ENCODE data around the gene KLF6. TPM values are rescaled to one million over a fixed set of nuclear protein-coding genes. Genes with fewer than 3 reads are reported as not detected.
A peak's percentile ranks its signal among the peaks of the same experiment; 100 is the strongest.

The KLF6 gene
- total and polyA plus RNA-seq, 9 of the 15 experiments (the other 6 are each of a cell fraction or from before 2014, with no cell fraction given) = 3.2 to 23.9 (median 8.0) TPM

DNA sequence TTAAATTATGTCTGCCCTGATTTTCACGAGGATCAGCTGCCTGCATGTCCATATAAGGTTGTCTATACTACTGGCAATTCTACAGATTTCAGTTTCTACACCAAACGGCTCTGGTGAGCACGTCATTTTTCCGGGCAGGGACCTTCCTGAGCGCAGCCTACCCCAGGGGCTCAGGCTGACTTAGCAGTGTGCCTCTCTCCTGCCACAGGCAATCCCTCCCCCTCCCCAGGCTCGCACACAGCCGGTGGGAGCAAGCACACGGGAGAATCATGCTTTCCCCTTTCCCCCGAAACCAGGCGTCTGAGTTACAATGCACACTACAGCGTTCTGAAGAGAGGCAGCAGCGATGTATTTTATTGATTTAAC lies 1.7 kb downstream of the KLF6 start:
- Histone ChIP-seq H3K4me2 (ENCODE audit: insufficient read depth, low read length) (peak overlapping the region; percentile 82), H3K9me3 (replicated peaks; ENCODE audit: control insufficient read depth, insufficient read depth, low read depth, low read length) (no peaks in the 10 kb centered on the region), H3K9ac (ENCODE audit: insufficient read depth in 1 of 2, low read depth in 2 of 2, low read length in 2 of 2) (peak overlapping the region; percentile 79 to 94), H3K36me3 (ENCODE audit: control insufficient read depth, insufficient read depth, low read length) (peaks cover 45% of the 10 kb centered on the region), H3K4me3 (peak overlapping the region; percentile 92), H4K20me1 (replicated peaks; ENCODE audit: control insufficient read depth, insufficient read depth, low read length) (peaks cover 46% of the 10 kb centered on the region), H3K9me1 (ENCODE audit: control insufficient read depth, insufficient read depth, low read length) (peaks cover 20% of the 10 kb centered on the region), H3K27ac (ENCODE audit: extremely low read depth, low read depth, low read length) (peak overlapping the region; percentile 89), H3K79me2 (ENCODE audit: control insufficient read depth, insufficient read depth, low read length) (peaks cover 53% of the 10 kb centered on the region), H3K4me1 (replicated peaks in 1 of 2; ENCODE audit: control insufficient read depth in 2 of 2, insufficient read depth in 2 of 2, low read length in 2 of 2) (peaks cover 20 to 34% of the 10 kb centered on the region in 2 experiments; a peak in 4 of 5 replicates), H2AFZ (ENCODE audit: low read depth, low read length) (no peak overlapping the region), H3K27me3 (ENCODE audit: control insufficient read depth in 2 of 2, insufficient read depth in 2 of 2, low read length in 2 of 2) (no peaks in the 10 kb centered on the region)
- CTCF ChIA-PET (ENCODE audit: low intra/inter-chr PET ratio) = no interaction called here
- no peak for FAIRE-seq
- in situ Hi-C loops (cut with MboI) (no loop called here), intact Hi-C loops (cut with micrococcal nuclease) (loop anchor here (5.0 kb wide), 1 partner anchor 116 kb away; no protein-coding TSS in a partner anchor)
- ATAC-seq = peak; percentile 19
- WGBS (ENCODE audit: insufficient coverage, low coverage, missing lambda C conversion rate) = 0% methylated on average over 12 of the region's 12 CpGs
- POLR2A ChIA-PET = interaction anchor here (0.6 to 3.3 kb wide), 8 partner anchors 8 to 268 kb away, joined by 3 to 33 read pairs (median 4); no protein-coding TSS in a partner anchor
- DNase-seq (ENCODE audit: extremely low read depth in 1 of 4, low spot score in 3 of 4) = peak in 1 of 4 experiments; percentile 35
- BruUV-seq (replicated peaks) = no TSS peak
- peak; percentile 44 for TF ChIP-seq CHD1 (IDR thresholded peaks at IDR 0.05; ENCODE audit: low read length)
- peak; percentile 55; the same call in 1 of the 2 replicates for TF ChIP-seq POLR2G (IDR thresholded peaks at IDR 0.05; ENCODE audit: low read depth, low read length)
- TF ChIP-seq ZNF134 (CRISPR knock-in tag; conservative IDR thresholded peaks at IDR 0.05) = no peak
- TF ChIP-seq NFXL1 (CRISPR knock-in tag; IDR thresholded peaks at IDR 0.05) = no peak
- TF ChIP-seq, protein P1, sequence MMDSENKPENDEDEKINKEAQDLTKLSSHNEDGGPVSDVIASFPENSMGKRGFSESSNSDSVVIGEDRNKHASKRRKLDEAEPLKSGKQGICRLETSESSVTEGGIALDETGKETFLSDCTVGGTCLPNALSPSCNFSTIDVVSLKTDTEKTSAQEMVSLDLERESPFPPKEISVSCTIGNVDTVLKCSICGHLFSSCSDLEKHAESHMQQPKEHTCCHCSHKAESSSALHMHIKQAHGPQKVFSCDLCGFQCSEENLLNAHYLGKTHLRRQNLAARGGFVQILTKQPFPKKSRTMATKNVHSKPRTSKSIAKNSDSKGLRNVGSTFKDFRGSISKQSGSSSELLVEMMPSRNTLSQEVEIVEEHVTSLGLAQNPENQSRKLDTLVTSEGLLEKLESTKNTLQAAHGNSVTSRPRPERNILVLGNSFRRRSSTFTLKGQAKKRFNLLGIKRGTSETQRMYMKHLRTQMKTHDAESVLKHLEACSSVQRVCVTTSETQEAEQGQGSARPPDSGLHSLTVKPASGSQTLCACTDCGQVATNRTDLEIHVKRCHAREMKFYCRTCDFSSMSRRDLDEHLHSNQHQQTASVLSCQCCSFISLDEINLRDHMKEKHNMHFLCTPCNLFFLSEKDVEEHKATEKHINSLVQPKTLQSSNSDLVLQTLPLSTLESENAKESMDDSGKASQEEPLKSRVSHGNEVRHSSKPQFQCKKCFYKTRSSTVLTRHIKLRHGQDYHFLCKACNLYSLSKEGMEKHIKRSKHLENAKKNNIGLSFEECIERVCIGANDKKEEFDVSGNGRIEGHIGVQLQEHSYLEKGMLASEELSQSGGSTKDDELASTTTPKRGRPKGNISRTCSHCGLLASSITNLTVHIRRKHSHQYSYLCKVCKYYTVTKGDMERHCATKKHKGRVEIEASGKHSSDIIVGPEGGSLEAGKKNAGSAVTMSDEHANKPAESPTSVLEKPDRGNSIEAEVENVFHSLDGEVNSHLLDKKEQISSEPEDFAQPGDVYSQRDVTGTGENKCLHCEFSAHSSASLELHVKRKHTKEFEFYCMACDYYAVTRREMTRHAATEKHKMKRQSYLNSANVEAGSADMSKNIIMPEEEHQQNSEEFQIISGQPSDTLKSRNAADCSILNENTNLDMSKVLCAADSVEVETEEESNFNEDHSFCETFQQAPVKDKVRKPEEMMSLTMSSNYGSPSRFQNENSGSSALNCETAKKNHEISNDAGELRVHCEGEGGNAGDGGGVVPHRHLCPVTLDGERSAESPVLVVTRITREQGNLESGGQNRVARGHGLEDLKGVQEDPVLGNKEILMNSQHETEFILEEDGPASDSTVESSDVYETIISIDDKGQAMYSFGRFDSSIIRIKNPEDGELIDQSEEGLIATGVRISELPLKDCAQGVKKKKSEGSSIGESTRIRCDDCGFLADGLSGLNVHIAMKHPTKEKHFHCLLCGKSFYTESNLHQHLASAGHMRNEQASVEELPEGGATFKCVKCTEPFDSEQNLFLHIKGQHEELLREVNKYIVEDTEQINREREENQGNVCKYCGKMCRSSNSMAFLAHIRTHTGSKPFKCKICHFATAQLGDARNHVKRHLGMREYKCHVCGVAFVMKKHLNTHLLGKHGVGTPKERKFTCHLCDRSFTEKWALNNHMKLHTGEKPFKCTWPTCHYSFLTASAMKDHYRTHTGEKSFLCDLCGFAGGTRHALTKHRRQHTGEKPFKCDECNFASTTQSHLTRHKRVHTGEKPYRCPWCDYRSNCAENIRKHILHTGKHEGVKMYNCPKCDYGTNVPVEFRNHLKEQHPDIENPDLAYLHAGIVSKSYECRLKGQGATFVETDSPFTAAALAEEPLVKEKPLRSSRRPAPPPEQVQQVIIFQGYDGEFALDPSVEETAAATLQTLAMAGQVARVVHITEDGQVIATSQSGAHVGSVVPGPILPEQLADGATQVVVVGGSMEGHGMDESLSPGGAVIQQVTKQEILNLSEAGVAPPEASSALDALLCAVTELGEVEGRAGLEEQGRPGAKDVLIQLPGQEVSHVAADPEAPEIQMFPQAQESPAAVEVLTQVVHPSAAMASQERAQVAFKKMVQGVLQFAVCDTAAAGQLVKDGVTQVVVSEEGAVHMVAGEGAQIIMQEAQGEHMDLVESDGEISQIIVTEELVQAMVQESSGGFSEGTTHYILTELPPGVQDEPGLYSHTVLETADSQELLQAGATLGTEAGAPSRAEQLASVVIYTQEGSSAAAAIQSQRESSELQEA (IDR thresholded peaks at IDR 0.05; ENCODE audit: low read depth) = no peak
- TF ChIP-seq ZKSCAN1 (IDR thresholded peaks at IDR 0.05; ENCODE audit: low read depth, low read length) = no peak
- no peak for TF ChIP-seq SOX6 (IDR thresholded peaks at IDR 0.05)
- TF ChIP-seq NFIC (IDR thresholded peaks at IDR 0.05) = no peak
- no peak for TF ChIP-seq BHLHE40 (IDR thresholded peaks at IDR 0.05; ENCODE audit: low read length)
- no peak for TF ChIP-seq SMARCE1 (IDR thresholded peaks at IDR 0.05)
- TF ChIP-seq, protein P2, sequence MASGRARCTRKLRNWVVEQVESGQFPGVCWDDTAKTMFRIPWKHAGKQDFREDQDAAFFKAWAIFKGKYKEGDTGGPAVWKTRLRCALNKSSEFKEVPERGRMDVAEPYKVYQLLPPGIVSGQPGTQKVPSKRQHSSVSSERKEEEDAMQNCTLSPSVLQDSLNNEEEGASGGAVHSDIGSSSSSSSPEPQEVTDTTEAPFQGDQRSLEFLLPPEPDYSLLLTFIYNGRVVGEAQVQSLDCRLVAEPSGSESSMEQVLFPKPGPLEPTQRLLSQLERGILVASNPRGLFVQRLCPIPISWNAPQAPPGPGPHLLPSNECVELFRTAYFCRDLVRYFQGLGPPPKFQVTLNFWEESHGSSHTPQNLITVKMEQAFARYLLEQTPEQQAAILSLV (tag; IDR thresholded peaks at IDR 0.05) = no peak
- TF ChIP-seq, protein P3, sequence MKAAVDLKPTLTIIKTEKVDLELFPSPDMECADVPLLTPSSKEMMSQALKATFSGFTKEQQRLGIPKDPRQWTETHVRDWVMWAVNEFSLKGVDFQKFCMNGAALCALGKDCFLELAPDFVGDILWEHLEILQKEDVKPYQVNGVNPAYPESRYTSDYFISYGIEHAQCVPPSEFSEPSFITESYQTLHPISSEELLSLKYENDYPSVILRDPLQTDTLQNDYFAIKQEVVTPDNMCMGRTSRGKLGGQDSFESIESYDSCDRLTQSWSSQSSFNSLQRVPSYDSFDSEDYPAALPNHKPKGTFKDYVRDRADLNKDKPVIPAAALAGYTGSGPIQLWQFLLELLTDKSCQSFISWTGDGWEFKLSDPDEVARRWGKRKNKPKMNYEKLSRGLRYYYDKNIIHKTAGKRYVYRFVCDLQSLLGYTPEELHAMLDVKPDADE (conservative IDR thresholded peaks at IDR 0.05; ENCODE audit: control insufficient read depth, low read depth, low read length) = no peak
- no peak for TF ChIP-seq ZNF217 (CRISPR knock-in tag; IDR thresholded peaks at IDR 0.05)
- no peak for TF ChIP-seq FOXM1 (IDR thresholded peaks at IDR 0.05; ENCODE audit: low read depth)
- TF ChIP-seq FOXM1 (CRISPR knock-in tag; IDR thresholded peaks at IDR 0.05; ENCODE audit: low read depth) = no peak

Data from K562 (cell line).